Bronchial epithelial cell (primary cell): ENCODE measurements around the gene MEFV. TPM values are rescaled to one million over a fixed set of nuclear protein-coding genes. Genes with fewer than 3 reads are reported as not detected.

Experiments
- DNase-seq: peaks from one replicate; pipeline ENCODE4 v3.0.0-alpha.2; 2010; ENCODE audit warnings: low read depth
- FAIRE-seq: peaks from 2 replicates; lab custom pipeline; 2011; peaks lifted over from hg19 to GRCh38; lab: Jason Lieb, UNC
- H3K27me3 ChIP-seq: 2 replicates; pipeline ENCODE4 v1.5.1; 2011; ENCODE audit warnings: low read length; ENCODE audit not compliant: control insufficient read depth, insufficient read depth
- H3K36me3 ChIP-seq: 2 replicates; pipeline ENCODE4 v1.5.1; 2011; ENCODE audit warnings: low read length; ENCODE audit not compliant: control insufficient read depth, insufficient read depth
- H3K4me3 ChIP-seq: 2 replicates; pipeline ENCODE4 v1.5.1; 2011; ENCODE audit warnings: mild to moderate bottlenecking, low read depth, low read length, control low read depth
- CTCF ChIP-seq: IDR thresholded peaks from 2 replicates; pipeline ENCODE4 v1.5.1; 2011; ENCODE audit warnings: mild to moderate bottlenecking, moderate library complexity, low read length, control low read depth, inconsistent platforms; ENCODE audit not compliant: insufficient read depth, severe bottlenecking
- total RNA-seq: library from RNA; depleted of rRNA; stranded (reverse); fragments of >200 nt; gene quantifications from 2 replicates; pipeline ENCODE4 v1.2.1, GENCODE V29; 2014

Gene MEFV
- total RNA-seq, 1 donor from 2014 or later, result not detected

- FAIRE-seq (no peak), DNase-seq (no peak)
- Histone ChIP-seq H3K27me3 (no peaks in the 10 kb centered on the region), H3K36me3 (peaks cover 7% of the 10 kb centered on the region), H3K4me3 (no peak overlapping the region)
- no peak for TF ChIP-seq CTCF
Observed at GRCh38 chr16:3220839-3221238, 35.6 kb downstream of the MEFV start.

- FAIRE-seq (no peak), DNase-seq (no peak)
- H3K36me3 ChIP-seq, result no peaks in the 10 kb centered on the region
- no peak for TF ChIP-seq CTCF
- no peaks in the 10 kb centered on the region for H3K27me3 ChIP-seq
- H3K4me3 ChIP-seq, result no peak overlapping the region
Observed at GRCh38 chr16:3216263-3216640, 40.2 kb downstream of the MEFV start.

- Histone ChIP-seq H3K36me3 (no peaks in the 10 kb centered on the region), H3K27me3 (no peaks in the 10 kb centered on the region), H3K4me3 (no peak overlapping the region)
- no peak for DNase-seq
- no peak for TF ChIP-seq CTCF
- FAIRE-seq, result peak; percentile 92
Observed at GRCh38 chr16:3215601-3216262, 40.7 kb downstream of the MEFV start.

GRCh38 chr16:3214904-3215600 is 41.4 kb downstream of the MEFV start:
- TF ChIP-seq CTCF, result no peak
- Histone ChIP-seq H3K27me3 (no peaks in the 10 kb centered on the region), H3K4me3 (no peak overlapping the region), H3K36me3 (no peaks in the 10 kb centered on the region)
- DNase-seq (peak; percentile 14), FAIRE-seq (peak; percentile 18)

- no peak for TF ChIP-seq CTCF
- H3K36me3 ChIP-seq, result no peaks in the 10 kb centered on the region
- H3K27me3 ChIP-seq, result no peaks in the 10 kb centered on the region
- no peak for DNase-seq
- no peak overlapping the region for H3K4me3 ChIP-seq
- FAIRE-seq, result no peak
Observed at GRCh38 chr16:3212567-3212966, 43.9 kb downstream of the MEFV start.
